ENCODE data around the gene RPA3. TPM values are rescaled to one million over a fixed set of nuclear protein-coding genes. Genes with fewer than 3 reads are reported as not detected.
"Not testable (repeated sequence)": the region's sequence is repeated elsewhere in the genome, so short reads cannot be mapped to it uniquely, and the experiment has no call there.

The RPA3 gene
- total RNA-seq, 1 donor from 2014 or later, result 23.5 TPM

GRCh38 chr7:7695111-7695817 lies 23.1 kb downstream of the RPA3 start:
- DNase-seq (ENCODE audit: low read depth, low spot score), result no peak

GRCh38 chr7:7694542-7694941 lies 23.9 kb downstream of the RPA3 start:
- no peak for DNase-seq (ENCODE audit: low read depth, low spot score)

- peak; percentile 17 for DNase-seq (ENCODE audit: low read depth, low spot score)
These were observed 24.5 kb downstream of the RPA3 start for GRCh38 chr7:7693881-7694280.

GRCh38 chr7:7688956-7689355 lies 29.5 kb downstream of the RPA3 start:
- no peak for DNase-seq (ENCODE audit: low read depth, low spot score)

- no peak for DNase-seq (ENCODE audit: low read depth, low spot score)
These were observed 30.1 kb downstream of the RPA3 start for GRCh38 chr7:7688310-7688709.

GRCh38 chr7:7687800-7688199 lies 30.6 kb downstream of the RPA3 start:
- DNase-seq (ENCODE audit: low read depth, low spot score), result peak; percentile 29

- DNase-seq (ENCODE audit: low read depth, low spot score), result no peak
These were observed 31.4 kb downstream of the RPA3 start for GRCh38 chr7:7686811-7687508.

GRCh38 chr7:7682861-7683260 lies 35.5 kb downstream of the RPA3 start:
- DNase-seq (ENCODE audit: low read depth, low spot score), result no peak

- DNase-seq (ENCODE audit: low read depth, low spot score), result no peak
These were observed 36.5 kb downstream of the RPA3 start for GRCh38 chr7:7681936-7682329.

- DNase-seq (ENCODE audit: low read depth, low spot score), result peak; percentile 11
These were observed 37.0 kb downstream of the RPA3 start for GRCh38 chr7:7681191-7681935.

- DNase-seq (ENCODE audit: low read depth, low spot score), result not testable (repeated sequence)
These were observed 38.8 kb downstream of the RPA3 start for GRCh38 chr7:7679640-7680039.

- no peak for DNase-seq (ENCODE audit: low read depth, low spot score)
These were observed 42.7 kb downstream of the RPA3 start for GRCh38 chr7:7675686-7676085.

GRCh38 chr7:7673240-7673550 lies 45.2 kb downstream of the RPA3 start:
- no peak for DNase-seq (ENCODE audit: low read depth, low spot score)

- no peak for DNase-seq (ENCODE audit: low read depth, low spot score)
These were observed 45.7 kb downstream of the RPA3 start for GRCh38 chr7:7672545-7673239.

GRCh38 chr7:7671361-7671760 lies 47.0 kb downstream of the RPA3 start:
- DNase-seq (ENCODE audit: low read depth, low spot score), result no peak

- DNase-seq (ENCODE audit: low read depth, low spot score), result no peak
These were observed 47.9 kb downstream of the RPA3 start for GRCh38 chr7:7670490-7670889.

- no peak for DNase-seq (ENCODE audit: low read depth, low spot score)
These were observed 49.7 kb downstream of the RPA3 start for GRCh38 chr7:7668706-7669105.

- no peak for DNase-seq (ENCODE audit: low read depth, low spot score)
These were observed 51.2 kb downstream of the RPA3 start for GRCh38 chr7:7667187-7667586.

GRCh38 chr7:7665031-7665430 lies 53.4 kb downstream of the RPA3 start:
- DNase-seq (ENCODE audit: low read depth, low spot score), result no peak

GRCh38 chr7:7664291-7664690 lies 54.1 kb downstream of the RPA3 start:
- no peak for DNase-seq (ENCODE audit: low read depth, low spot score)

GRCh38 chr7:7662527-7662926 lies 55.9 kb downstream of the RPA3 start:
- no peak for DNase-seq (ENCODE audit: low read depth, low spot score)

- DNase-seq (ENCODE audit: low read depth, low spot score), result not testable (repeated sequence)
These were observed 61.9 kb downstream of the RPA3 start for GRCh38 chr7:7656459-7656858.

All from pulmonary artery endothelial cell (primary cell).